DOHH2 (cell line): ENCODE data around the gene PLXND1.

ENCODE experiments used
- EZH2phosphoT487 ChIP-seq: fragments of 200-600 bp; sonication (generic); IDR thresholded peaks from 2 replicates; pipeline ENCODE4 v1.6.1; 2017; ENCODE audit warnings: borderline replicate concordance, mild to moderate bottlenecking, antibody characterized with exemption, low read length, moderate library complexity, mixed read lengths
- TF ChIP-seq, protein P1 (sequence below): fragments of 200-600 bp; sonication (generic); IDR thresholded peaks from one replicate; pipeline ENCODE4 v1.5.1; 2014; ENCODE audit warnings: antibody characterized with exemption, mild to moderate bottlenecking, low read depth, low read length; ENCODE audit not compliant: poor library complexity, severe bottlenecking

DNA sequence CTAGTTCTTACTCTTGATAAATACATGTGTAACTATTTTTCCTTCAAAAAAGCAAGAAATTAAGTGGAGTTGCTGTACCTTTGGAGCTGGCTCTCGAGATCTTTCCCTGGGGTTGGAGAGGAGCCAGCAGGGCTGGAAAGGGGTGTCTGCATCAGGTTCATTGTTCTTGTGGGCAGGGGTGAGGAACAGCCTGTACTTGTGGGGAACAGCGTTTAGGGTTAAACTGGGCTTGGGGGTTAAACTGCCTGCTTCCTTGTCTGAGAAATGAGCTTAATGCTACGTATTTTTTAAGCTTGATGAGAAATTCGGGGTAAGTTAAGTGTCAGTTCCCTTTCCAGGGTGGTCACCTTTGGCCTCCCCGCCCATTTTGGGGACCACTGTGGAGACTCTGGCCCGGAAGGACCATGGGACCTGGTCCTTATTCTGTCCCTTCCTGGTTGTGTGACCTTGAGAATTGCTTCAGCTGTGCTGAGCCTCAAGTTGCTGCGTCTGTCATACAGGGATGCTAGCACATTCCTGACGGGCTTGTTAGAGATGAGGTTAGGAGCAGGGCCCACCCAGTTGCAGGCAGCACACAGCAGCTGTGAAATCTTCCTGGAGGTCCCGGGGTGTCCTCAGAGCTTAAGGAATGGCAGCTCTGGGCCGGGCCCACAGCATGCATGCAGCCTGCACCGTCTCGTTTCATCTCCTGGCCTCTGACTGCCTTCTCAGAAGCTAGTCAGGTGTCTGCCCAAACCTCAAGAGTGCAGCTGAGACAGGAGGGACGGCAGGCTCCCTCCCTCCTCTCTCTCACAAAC, 51.9 kb downstream of the PLXND1 start:
- TF ChIP-seq, protein P1, sequence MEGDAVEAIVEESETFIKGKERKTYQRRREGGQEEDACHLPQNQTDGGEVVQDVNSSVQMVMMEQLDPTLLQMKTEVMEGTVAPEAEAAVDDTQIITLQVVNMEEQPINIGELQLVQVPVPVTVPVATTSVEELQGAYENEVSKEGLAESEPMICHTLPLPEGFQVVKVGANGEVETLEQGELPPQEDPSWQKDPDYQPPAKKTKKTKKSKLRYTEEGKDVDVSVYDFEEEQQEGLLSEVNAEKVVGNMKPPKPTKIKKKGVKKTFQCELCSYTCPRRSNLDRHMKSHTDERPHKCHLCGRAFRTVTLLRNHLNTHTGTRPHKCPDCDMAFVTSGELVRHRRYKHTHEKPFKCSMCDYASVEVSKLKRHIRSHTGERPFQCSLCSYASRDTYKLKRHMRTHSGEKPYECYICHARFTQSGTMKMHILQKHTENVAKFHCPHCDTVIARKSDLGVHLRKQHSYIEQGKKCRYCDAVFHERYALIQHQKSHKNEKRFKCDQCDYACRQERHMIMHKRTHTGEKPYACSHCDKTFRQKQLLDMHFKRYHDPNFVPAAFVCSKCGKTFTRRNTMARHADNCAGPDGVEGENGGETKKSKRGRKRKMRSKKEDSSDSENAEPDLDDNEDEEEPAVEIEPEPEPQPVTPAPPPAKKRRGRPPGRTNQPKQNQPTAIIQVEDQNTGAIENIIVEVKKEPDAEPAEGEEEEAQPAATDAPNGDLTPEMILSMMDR: no peak
- no peak for TF ChIP-seq EZH2phosphoT487
